Metanephros (tissue), 2 donors: ENCODE results near the gene SSNA1. TPM values are rescaled to one million over a fixed set of nuclear protein-coding genes. Genes with fewer than 3 reads are reported as not detected.

Experiments used
- small RNA-seq: library from RNA; depleted of rRNA; stranded (forward); fragments of <200 nt; gene quantifications from one replicate; pipeline ENCODE3, GENCODE V24; 2014; ENCODE audit warnings: low replicate concordance
- total RNA-seq: library from RNA; depleted of rRNA; stranded (reverse); fragments of >200 nt; gene quantifications from one replicate; pipeline ENCODE4 v1.2.3, GENCODE V29; 2014

SSNA1 gene
- total RNA-seq = 35.3 TPM

GRCh38 chr9:137188490-137189296 lies at the start of gene SSNA1, which contains the start of gene ANAPC2:
TSS of gene SSNA1 (plus strand) at chr9:137188676. CDS start at chr9:137188727, 51 bp downstream.
TSS of gene ANAPC2 (minus strand) at chr9:137188560. CDS start at chr9:137188532, 28 bp downstream.

GRCh38 chr9:137138722-137139467 lies 49.6 kb upstream of the SSNA1 start, which contains the start of gene GRIN1:
TSS of gene GRIN1 (plus strand) at chr9:137139154. CDS start at chr9:137139487, 333 bp downstream.

GRCh38 chr9:137169896-137170358 lies 18.5 kb upstream of the SSNA1 start, which contains the start of gene LRRC26:
TSS of gene LRRC26 (minus strand) at chr9:137170051. CDS start at chr9:137169943, 108 bp downstream.

GRCh38 chr9:137200311-137201204 lies 12.1 kb downstream of the SSNA1 start, which contains the start of gene TPRN:
TSS of gene TPRN (minus strand) at chr9:137200741. CDS start at chr9:137200711, 30 bp downstream.

GRCh38 chr9:137205126-137206069 lies 16.9 kb downstream of the SSNA1 start, which contains the start of the genes NDOR1 and TMEM203:
TSS of gene NDOR1 (plus strand) at chr9:137205700. CDS start at chr9:137205778, 78 bp downstream.
TSS of gene TMEM203 (minus strand) at chr9:137205648. CDS start at chr9:137205414, 234 bp downstream.

GRCh38 chr9:137222190-137223077 lies 34.0 kb downstream of the SSNA1 start, which contains the start of gene RNF208:
TSS of gene RNF208 (minus strand) at chr9:137222240. CDS start at chr9:137221212, 1,028 bp downstream.

GRCh38 chr9:137224830-137225694 lies 36.6 kb downstream of the SSNA1 start, which contains the start of gene CYSRT1:
TSS of gene CYSRT1 (plus strand) at chr9:137225174. CDS start at chr9:137225622, 448 bp downstream.

GRCh38 chr9:137227054-137227852 lies 38.8 kb downstream of the SSNA1 start, which contains the start of gene RNF224:
TSS of gene RNF224 (plus strand) at chr9:137227502. CDS start at chr9:137228336, 834 bp downstream.

GRCh38 chr9:137230705-137231371 lies 42.4 kb downstream of the SSNA1 start, which contains the start of gene SLC34A3:
TSS of gene SLC34A3 (plus strand) at chr9:137230901. CDS start at chr9:137231703, 802 bp downstream.

Small RNAs within 50 kb of the gene (small RNA-seq; reads per million reads assigned to genes)
- not detected for gene MIR3621

Other genes with a start within 250 kb of the SSNA1 start
- 87.0 TPM for gene FBXW5, start 243.9 kb upstream of the SSNA1 start, total RNA-seq
- not detected for gene C8G, start 243.4 kb upstream of the SSNA1 start, total RNA-seq
- 10.2 TPM for gene LCN12, start 236.4 kb upstream of the SSNA1 start, total RNA-seq
- 43.3 TPM for gene PTGDS, start 211.2 kb upstream of the SSNA1 start, total RNA-seq
- gene LCNL1, start 205.7 kb upstream of the SSNA1 start, total RNA-seq = 0.41 TPM
- gene PAXX, start 196.3 kb upstream of the SSNA1 start, total RNA-seq = 28.0 TPM
- 2.5 TPM for gene CLIC3, start 192.1 kb upstream of the SSNA1 start, total RNA-seq
- gene ABCA2, start 160.4 kb upstream of the SSNA1 start, total RNA-seq = 39.4 TPM
- gene FUT7, start 156.6 kb upstream of the SSNA1 start, total RNA-seq = 0.35 TPM
- 28.6 TPM for gene NPDC1, start 142.5 kb upstream of the SSNA1 start, total RNA-seq
- 3.6 TPM for gene ENTPD2, start 134.6 kb upstream of the SSNA1 start, total RNA-seq
- gene SAPCD2, start 118.1 kb upstream of the SSNA1 start, total RNA-seq = 7.2 TPM
- gene UAP1L1, start 111.2 kb upstream of the SSNA1 start, total RNA-seq = 11.2 TPM
- gene MAN1B1, start 101.7 kb upstream of the SSNA1 start, total RNA-seq = 54.5 TPM
- gene DPP7, start 73.9 kb upstream of the SSNA1 start, total RNA-seq = 20.4 TPM
- 0.47 TPM for gene GRIN1, start 49.5 kb upstream of the SSNA1 start, total RNA-seq
- gene LRRC26, start 18.6 kb upstream of the SSNA1 start, total RNA-seq = 0.35 TPM
- gene TMEM210, start 16.6 kb upstream of the SSNA1 start, total RNA-seq = not detected
- 44.7 TPM for gene ANAPC2, start 116 bp upstream of the SSNA1 start, total RNA-seq
- gene TPRN, start 12.1 kb downstream of the SSNA1 start, total RNA-seq = 8.2 TPM
- 32.5 TPM for gene TMEM203, start 17.0 kb downstream of the SSNA1 start, total RNA-seq
- 10.3 TPM for gene NDOR1, start 17.0 kb downstream of the SSNA1 start, total RNA-seq
- gene RNF208, start 33.6 kb downstream of the SSNA1 start, total RNA-seq = 4.1 TPM
- gene CYSRT1, start 36.5 kb downstream of the SSNA1 start, total RNA-seq = 0.76 TPM
- 0.70 TPM for gene RNF224, start 38.8 kb downstream of the SSNA1 start, total RNA-seq
- 3.0 TPM for gene SLC34A3, start 42.2 kb downstream of the SSNA1 start, total RNA-seq
- 172 TPM for gene TUBB4B, start 52.6 kb downstream of the SSNA1 start, total RNA-seq
- not detected for gene STPG3, start 62.6 kb downstream of the SSNA1 start, total RNA-seq
- gene NELFB, start 66.7 kb downstream of the SSNA1 start, total RNA-seq = 48.3 TPM
- 12.5 TPM for gene TOR4A, start 89.0 kb downstream of the SSNA1 start, total RNA-seq
- 10.1 TPM for gene NRARP, start 113.6 kb downstream of the SSNA1 start, total RNA-seq
- gene EXD3, start 234.5 kb downstream of the SSNA1 start, total RNA-seq = 32.1 TPM
- 5.3 TPM for gene NOXA1, start 234.7 kb downstream of the SSNA1 start, total RNA-seq